Caco-2 (cell line): ENCODE measurements around the gene GUF1. TPM values are rescaled to one million over a fixed set of nuclear protein-coding genes. Genes with fewer than 3 reads are reported as not detected.
"Not testable (repeated sequence)": the region's sequence is repeated elsewhere in the genome, so short reads cannot be mapped to it uniquely, and the experiment has no call there.

Experiments used
- BruUV-seq: library from RNA; stranded (reverse); fragments of 400-500 nt; replicated peaks from 2 replicates; lab custom pipeline; 2021; lab: Mats Ljungman, UMichigan
- CTCF ChIA-PET: fragments of 300-600 bp; sonication (Branson Sonifier 250); formaldehyde crosslinking; loops from one replicate; lab custom pipeline; 2022; ENCODE audit warnings: antibody characterized with exemption; lab: Charles Lee
- POLR2A ChIA-PET: fragments of 300-600 bp; sonication (Branson Sonifier 250); formaldehyde crosslinking; loops from one replicate; lab custom pipeline; 2022; ENCODE audit warnings: antibody characterized with exemption; lab: Charles Lee
- DNase-seq, 2 experiments: peaks; one replicate each; pipeline versions ENCODE4 v3.0.0 to v3.0.0-alpha.2; 2020 to 2022
- H3K27me3 ChIP-seq: replicated peaks from 2 replicates; pipeline ENCODE4 v1.6.0; 2011; ENCODE audit warnings: low read length; ENCODE audit not compliant: control insufficient read depth, insufficient read depth
- H3K36me3 ChIP-seq: 2 replicates; pipeline ENCODE4 v1.5.1; 2011; ENCODE audit warnings: low read length; ENCODE audit not compliant: control insufficient read depth, insufficient read depth
- H3K4me1 ChIP-seq: fragments of 250-450 bp; sonication (Bioruptor Pico); 2 replicates; pipeline ENCODE4 v1.5.1; 2020; ENCODE audit warnings: mild to moderate bottlenecking
- H3K4me3 ChIP-seq: 2 replicates; pipeline ENCODE4 v1.5.1; 2011; ENCODE audit warnings: low read depth, mild to moderate bottlenecking, control low read depth, low read length
- H3K9me3 ChIP-seq: fragments of 250-450 bp; sonication (Bioruptor Pico); 2 replicates; pipeline ENCODE4 v1.5.1; 2020; ENCODE audit warnings: mild to moderate bottlenecking, moderate library complexity
- H3K27ac Mint-ChIP-seq: one replicate; pipeline ENCODE4 v1.8.0; 2022; ENCODE audit warnings: mixed read lengths; ENCODE audit not compliant: unreplicated experiment
- H3K27me3 Mint-ChIP-seq: one replicate; pipeline ENCODE4 v1.8.0; 2022; ENCODE audit warnings: mixed read lengths; ENCODE audit not compliant: insufficient read depth, unreplicated experiment
- H3K36me3 Mint-ChIP-seq: one replicate; pipeline ENCODE4 v1.8.0; 2022; ENCODE audit warnings: mild to moderate bottlenecking, mixed read lengths; ENCODE audit not compliant: insufficient read depth, unreplicated experiment
- H3K4me1 Mint-ChIP-seq: one replicate; pipeline ENCODE4 v1.8.0; 2022; ENCODE audit warnings: low read depth, mixed read lengths; ENCODE audit not compliant: unreplicated experiment
- H3K4me3 Mint-ChIP-seq: one replicate; pipeline ENCODE4 v1.8.0; 2022; ENCODE audit warnings: mild to moderate bottlenecking, moderate library complexity, mixed read lengths; ENCODE audit not compliant: unreplicated experiment
- H3K9me3 Mint-ChIP-seq: one replicate; pipeline ENCODE4 v1.8.0; 2022; ENCODE audit warnings: mixed read lengths; ENCODE audit not compliant: unreplicated experiment
- CTCF ChIP-seq, 2 experiments: fragments of 200-600 bp in 1 of 2; IDR thresholded peaks; 1 replicate in 1 of 2; 2 replicates in 1 of 2; pipeline versions ENCODE4 v1.5.1 to v1.8.0; 2011 to 2022; ENCODE audit warnings: antibody characterized with exemption in 1 of 2, control low read depth in 1 of 2, inconsistent platforms in 1 of 2, low read depth in 1 of 2, low read length in 1 of 2, mild to moderate bottlenecking in 1 of 2, moderate library complexity in 1 of 2; ENCODE audit not compliant: insufficient read depth in 1 of 2, severe bottlenecking in 1 of 2, unreplicated experiment in 1 of 2
- intact Hi-C: fragments of 100-400 bp; cut with micrococcal nuclease; formaldehyde crosslinking; loops from one replicate; pipeline ENCODE4 v1.10.0; 2022; ENCODE audit not compliant: unreplicated experiment
- total RNA-seq: library from RNA; stranded (reverse); gene quantifications from 2 replicates; pipeline ENCODE4 v1.2.3, GENCODE V29; 2022

Gene GUF1
- total RNA-seq, 1 experiment from 2014 or later = 29.0 TPM

- Histone ChIP-seq H3K36me3 (no peaks in the 10 kb centered on the region), H3K9me3 (no peaks in the 10 kb centered on the region), H3K4me3 (no peak overlapping the region), H3K4me1 (no peaks in the 10 kb centered on the region), H3K27me3 (no peaks in the 10 kb centered on the region)
- no TSS peak for BruUV-seq
- H3K27ac Mint-ChIP-seq = no peak overlapping the region
- H3K4me1 Mint-ChIP-seq = no peaks in the 10 kb centered on the region
- ChIA-PET CTCF (no interaction called here), POLR2A (no interaction called here)
- DNase-seq = no peak
- TF ChIP-seq CTCF (IDR thresholded peaks at IDR 0.05; ENCODE audit: insufficient read depth in 1 of 2, low read depth in 1 of 2, low read length in 1 of 2, severe bottlenecking in 1 of 2, unreplicated experiment in 1 of 2) = no peak
- no peaks in the 10 kb centered on the region for H3K9me3 Mint-ChIP-seq
- peaks cover 11% of the 10 kb centered on the region for H3K36me3 Mint-ChIP-seq
- intact Hi-C loops = loop anchor here (2.0 kb wide), 1 partner anchor 49 kb away; the partner anchor contains the start of gene GUF1
- peak overlapping the region; percentile 73 for H3K4me3 Mint-ChIP-seq
- H3K27me3 Mint-ChIP-seq = peaks cover 2% of the 10 kb centered on the region
Measured at GRCh38 chr4:44727471-44727870, 49.3 kb downstream of the GUF1 start.

- H3K4me3 ChIP-seq, H3K4me3 Mint-ChIP-seq, CTCF ChIA-PET, H3K36me3 ChIP-seq, intact Hi-C loops, BruUV-seq, H3K27me3 Mint-ChIP-seq, H3K9me3 ChIP-seq, H3K27me3 ChIP-seq, H3K9me3 Mint-ChIP-seq, H3K4me1 ChIP-seq, DNase-seq, H3K4me1 Mint-ChIP-seq, H3K27ac Mint-ChIP-seq, POLR2A ChIA-PET: not testable (repeated sequence)
- H3K36me3 Mint-ChIP-seq = peaks cover 11% of the 10 kb centered on the region
Measured at GRCh38 chr4:44728694-44729093, 50.5 kb downstream of the GUF1 start.

GRCh38 chr4:44736900-44737299, 58.7 kb downstream of the GUF1 start:
- Histone ChIP-seq H3K36me3 (no peaks in the 10 kb centered on the region), H3K9me3 (no peaks in the 10 kb centered on the region), H3K4me1 (no peaks in the 10 kb centered on the region), H3K4me3 (no peak overlapping the region), H3K27me3 (no peaks in the 10 kb centered on the region)
- no peak overlapping the region for H3K27ac Mint-ChIP-seq
- no peak for TF ChIP-seq CTCF (IDR thresholded peaks at IDR 0.05; ENCODE audit: insufficient read depth in 1 of 2, low read depth in 1 of 2, low read length in 1 of 2, severe bottlenecking in 1 of 2, unreplicated experiment in 1 of 2)
- H3K27me3 Mint-ChIP-seq = peaks cover 14% of the 10 kb centered on the region
- BruUV-seq = no TSS peak
- no peak for DNase-seq
- CTCF ChIA-PET = no interaction called here
- no peak overlapping the region for H3K4me3 Mint-ChIP-seq
- intact Hi-C loops = no loop called here
- no peaks in the 10 kb centered on the region for H3K9me3 Mint-ChIP-seq
- no peaks in the 10 kb centered on the region for H3K36me3 Mint-ChIP-seq
- POLR2A ChIA-PET = no interaction called here
- H3K4me1 Mint-ChIP-seq = no peaks in the 10 kb centered on the region

- no TSS peak for BruUV-seq
- Mint-ChIP-seq H3K9me3 (no peaks in the 10 kb centered on the region), H3K36me3 (no peaks in the 10 kb centered on the region), H3K27ac (no peak overlapping the region), H3K4me3 (no peak overlapping the region), H3K4me1 (no peaks in the 10 kb centered on the region), H3K27me3 (peaks cover 17% of the 10 kb centered on the region)
- ChIA-PET CTCF (no interaction called here), POLR2A (no interaction called here)
- no peak for TF ChIP-seq CTCF (IDR thresholded peaks at IDR 0.05; ENCODE audit: insufficient read depth in 1 of 2, low read depth in 1 of 2, low read length in 1 of 2, severe bottlenecking in 1 of 2, unreplicated experiment in 1 of 2)
- H3K9me3 ChIP-seq = no peaks in the 10 kb centered on the region
- intact Hi-C loops = no loop called here
- no peaks in the 10 kb centered on the region for H3K4me1 ChIP-seq
- no peaks in the 10 kb centered on the region for H3K27me3 ChIP-seq
- no peak for DNase-seq
- H3K4me3 ChIP-seq = no peak overlapping the region
- H3K36me3 ChIP-seq = no peaks in the 10 kb centered on the region
Measured at GRCh38 chr4:44738615-44739014, 60.4 kb downstream of the GUF1 start.
